Measurements from ENCODE around the gene PHEX. TPM values are rescaled to one million over a fixed set of nuclear protein-coding genes. Genes with fewer than 3 reads are reported as not detected.
A peak's percentile ranks its signal among the peaks of the same experiment; 100 is the strongest.

PHEX gene
- polyA plus RNA-seq, 2 donors: 0.09 to 0.12 TPM

GRCh38 chrX:22116605-22117546 is 84.8 kb downstream of the PHEX start:
- H3K4me1 ChIP-seq (ENCODE audit: control insufficient read depth in 2 of 2, insufficient read depth in 2 of 2, low read length in 1 of 2): no peaks in the 10 kb centered on the region
- no peak overlapping the region for H3K4me3 ChIP-seq (ENCODE audit: low read depth in 1 of 2, low read length in 2 of 2)
- no peak overlapping the region for H3K27ac ChIP-seq (ENCODE audit: low read depth in 2 of 2, low read length in 1 of 2)
- H3K9me3 ChIP-seq (ENCODE audit: control insufficient read depth in 2 of 2, insufficient read depth in 1 of 2, low read depth in 1 of 2, low read length in 1 of 2): no peaks in the 10 kb centered on the region
- 62 to 89% methylated on average over 7 of the region's 7 CpGs for WGBS, 2 donors
- peaks cover 0 to 3% of the 10 kb centered on the region in 2 donors for H3K27me3 ChIP-seq (ENCODE audit: control insufficient read depth in 1 of 2, insufficient read depth in 2 of 2, low read length in 2 of 2)
- H3K36me3 ChIP-seq (ENCODE audit: control insufficient read depth in 2 of 2, insufficient read depth in 2 of 2, low read length in 1 of 2): no peaks in the 10 kb centered on the region

- H3K4me3 ChIP-seq (ENCODE audit: low read depth in 1 of 2, low read length in 2 of 2): no peak overlapping the region
- no peaks in the 10 kb centered on the region for H3K36me3 ChIP-seq (ENCODE audit: control insufficient read depth in 2 of 2, insufficient read depth in 2 of 2, low read length in 1 of 2)
- peaks cover 0 to 3% of the 10 kb centered on the region in 2 donors for H3K27me3 ChIP-seq (ENCODE audit: control insufficient read depth in 1 of 2, insufficient read depth in 2 of 2, low read length in 2 of 2)
- H3K9me3 ChIP-seq (ENCODE audit: control insufficient read depth in 2 of 2, insufficient read depth in 1 of 2, low read depth in 1 of 2, low read length in 1 of 2): no peaks in the 10 kb centered on the region
- WGBS, 2 donors: 22 to 40% methylated on average over 2 of the region's 2 CpGs
- H3K27ac ChIP-seq (ENCODE audit: low read depth in 2 of 2, low read length in 1 of 2): no peak overlapping the region
- no peaks in the 10 kb centered on the region for H3K4me1 ChIP-seq (ENCODE audit: control insufficient read depth in 2 of 2, insufficient read depth in 2 of 2, low read length in 1 of 2)
Observed at GRCh38 chrX:22117633-22118032, 85.5 kb downstream of the PHEX start.

- Histone ChIP-seq H3K4me1 (ENCODE audit: control insufficient read depth in 2 of 2, insufficient read depth in 2 of 2, low read length in 1 of 2) (no peaks in the 10 kb centered on the region), H3K4me3 (ENCODE audit: low read depth in 1 of 2, low read length in 2 of 2) (no peak overlapping the region), H3K27ac (ENCODE audit: low read depth in 2 of 2, low read length in 1 of 2) (no peak overlapping the region), H3K27me3 (ENCODE audit: control insufficient read depth in 1 of 2, insufficient read depth in 2 of 2, low read length in 2 of 2) (peaks cover 0 to 3% of the 10 kb centered on the region in 2 donors), H3K9me3 (ENCODE audit: control insufficient read depth in 2 of 2, insufficient read depth in 1 of 2, low read depth in 1 of 2, low read length in 1 of 2) (no peaks in the 10 kb centered on the region), H3K36me3 (ENCODE audit: control insufficient read depth in 2 of 2, insufficient read depth in 2 of 2, low read length in 1 of 2) (no peaks in the 10 kb centered on the region)
- WGBS, 2 donors: 58% methylated on average over 10 of the region's 10 CpGs
Observed at GRCh38 chrX:22118161-22118830, 86.2 kb downstream of the PHEX start.

DNA sequence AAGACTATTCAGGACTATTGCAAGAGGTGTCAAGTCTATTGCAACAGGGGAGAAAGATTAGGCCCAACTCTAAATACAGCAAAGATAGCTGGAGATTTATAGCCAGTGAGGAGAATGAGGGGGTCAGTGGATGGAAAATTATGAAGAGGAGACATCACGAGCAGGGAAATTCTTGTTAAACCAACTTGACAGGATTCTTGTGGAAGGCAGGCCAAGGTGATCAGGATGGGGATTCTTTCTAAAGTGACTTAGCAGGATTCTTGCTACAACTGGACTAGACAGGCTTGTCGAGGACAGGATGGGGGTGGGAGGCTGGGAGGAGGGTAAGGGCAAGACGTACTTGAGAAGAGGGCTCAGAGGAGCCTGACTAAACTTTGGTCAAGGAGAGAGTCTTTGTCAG is 89.0 kb downstream of the PHEX start:
- Histone ChIP-seq H3K27me3 (ENCODE audit: control insufficient read depth in 1 of 2, insufficient read depth in 2 of 2, low read length in 2 of 2) (no peaks in the 10 kb centered on the region), H3K36me3 (ENCODE audit: control insufficient read depth in 2 of 2, insufficient read depth in 2 of 2, low read length in 1 of 2) (no peaks in the 10 kb centered on the region), H3K4me1 (ENCODE audit: control insufficient read depth in 2 of 2, insufficient read depth in 2 of 2, low read length in 1 of 2) (no peaks in the 10 kb centered on the region), H3K4me3 (ENCODE audit: low read depth in 1 of 2, low read length in 2 of 2) (no peak overlapping the region), H3K9me3 (ENCODE audit: control insufficient read depth in 2 of 2, insufficient read depth in 1 of 2, low read depth in 1 of 2, low read length in 1 of 2) (no peaks in the 10 kb centered on the region), H3K27ac (ENCODE audit: low read depth in 2 of 2, low read length in 1 of 2) (no peak overlapping the region)
- 58 to 71% methylated on average over 3 of the region's 3 CpGs for WGBS, 2 donors

DNA sequence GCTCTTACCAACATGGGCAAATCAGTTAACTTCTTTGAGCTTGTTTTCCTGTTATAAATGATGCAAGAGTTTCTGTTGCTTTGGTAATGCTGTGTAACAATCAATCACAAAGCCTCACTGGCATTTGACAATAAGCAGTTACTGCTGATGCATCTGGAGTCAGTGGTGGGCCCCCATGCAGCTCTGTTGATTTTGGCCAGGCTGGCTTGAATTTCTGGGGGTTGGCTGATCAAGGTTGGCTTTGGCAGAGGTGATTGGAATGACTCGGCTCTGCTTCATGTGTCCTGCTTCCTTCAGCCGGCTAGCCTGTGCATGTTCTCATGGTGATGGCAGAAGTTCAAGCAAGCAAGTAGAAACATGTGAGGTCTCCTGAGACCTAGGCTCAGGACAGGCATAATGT is 90.4 kb downstream of the PHEX start:
- Histone ChIP-seq H3K36me3 (ENCODE audit: control insufficient read depth in 2 of 2, insufficient read depth in 2 of 2, low read length in 1 of 2) (no peaks in the 10 kb centered on the region), H3K9me3 (ENCODE audit: control insufficient read depth in 2 of 2, insufficient read depth in 1 of 2, low read depth in 1 of 2, low read length in 1 of 2) (no peaks in the 10 kb centered on the region), H3K4me3 (ENCODE audit: low read depth in 1 of 2, low read length in 2 of 2) (no peak overlapping the region), H3K27ac (ENCODE audit: low read depth in 2 of 2, low read length in 1 of 2) (no peak overlapping the region), H3K27me3 (ENCODE audit: control insufficient read depth in 1 of 2, insufficient read depth in 2 of 2, low read length in 2 of 2) (no peaks in the 10 kb centered on the region), H3K4me1 (ENCODE audit: control insufficient read depth in 2 of 2, insufficient read depth in 2 of 2, low read length in 1 of 2) (no peaks in the 10 kb centered on the region)
- 35 to 52% methylated on average over 2 of the region's 2 CpGs for WGBS, 2 donors

DNA sequence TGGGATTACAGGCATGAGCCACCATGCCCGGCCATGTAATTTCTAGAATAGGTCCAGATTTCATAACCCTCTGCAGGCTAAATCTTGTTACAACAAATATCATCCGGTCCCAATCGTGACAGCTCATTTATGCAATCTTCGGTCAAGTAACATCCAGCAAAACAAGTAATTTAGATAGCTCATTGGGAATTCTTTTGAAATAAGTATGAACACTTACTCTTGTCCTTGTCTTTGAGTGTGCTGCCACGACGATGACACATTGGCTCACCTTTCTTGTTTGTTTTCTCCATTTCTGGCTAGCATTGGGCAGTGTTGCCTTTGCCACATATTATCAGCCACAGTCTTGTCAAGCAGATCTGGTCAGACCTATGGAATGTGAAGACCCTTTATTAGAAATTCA is 92.0 kb downstream of the PHEX start:
- Histone ChIP-seq H3K9me3 (ENCODE audit: control insufficient read depth in 2 of 2, insufficient read depth in 1 of 2, low read depth in 1 of 2, low read length in 1 of 2) (no peaks in the 10 kb centered on the region), H3K4me3 (ENCODE audit: low read depth in 1 of 2, low read length in 2 of 2) (no peak overlapping the region), H3K27me3 (ENCODE audit: control insufficient read depth in 1 of 2, insufficient read depth in 2 of 2, low read length in 2 of 2) (no peaks in the 10 kb centered on the region), H3K27ac (ENCODE audit: low read depth in 2 of 2, low read length in 1 of 2) (peak overlapping the region in 1 of 2 donors; percentile 39), H3K4me1 (ENCODE audit: control insufficient read depth in 2 of 2, insufficient read depth in 2 of 2, low read length in 1 of 2) (no peaks in the 10 kb centered on the region), H3K36me3 (ENCODE audit: control insufficient read depth in 2 of 2, insufficient read depth in 2 of 2, low read length in 1 of 2) (no peaks in the 10 kb centered on the region)
- 47 to 74% methylated on average over 6 of the region's 6 CpGs for WGBS, 2 donors

DNA sequence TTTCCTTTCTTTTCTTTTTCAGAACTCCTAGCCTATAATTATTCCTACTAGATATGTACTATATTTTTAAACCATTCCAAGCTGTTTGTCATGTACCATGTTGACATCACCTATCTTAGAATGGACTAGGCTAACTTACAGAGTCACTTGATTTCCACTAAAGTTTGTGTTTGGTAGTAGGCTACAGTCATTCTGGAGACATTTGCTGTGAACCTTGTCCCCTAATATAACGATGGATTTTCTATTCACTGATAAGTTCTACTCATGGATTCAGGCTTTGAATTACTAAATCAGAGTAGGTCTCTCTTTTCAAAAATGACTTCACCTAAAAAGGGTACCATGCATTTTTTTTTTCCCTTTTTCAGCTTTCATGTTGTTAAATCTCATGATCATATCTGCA is 93.4 kb downstream of the PHEX start:
- H3K9me3 ChIP-seq (ENCODE audit: control insufficient read depth in 2 of 2, insufficient read depth in 1 of 2, low read depth in 1 of 2, low read length in 1 of 2): no peaks in the 10 kb centered on the region
- no peaks in the 10 kb centered on the region for H3K4me1 ChIP-seq (ENCODE audit: control insufficient read depth in 2 of 2, insufficient read depth in 2 of 2, low read length in 1 of 2)
- H3K4me3 ChIP-seq (ENCODE audit: low read depth in 1 of 2, low read length in 2 of 2): no peak overlapping the region
- H3K27me3 ChIP-seq (ENCODE audit: control insufficient read depth in 1 of 2, insufficient read depth in 2 of 2, low read length in 2 of 2): no peaks in the 10 kb centered on the region
- H3K36me3 ChIP-seq (ENCODE audit: control insufficient read depth in 2 of 2, insufficient read depth in 2 of 2, low read length in 1 of 2): no peaks in the 10 kb centered on the region
- 58 to 94% methylated on average over 1 of the region's 1 CpG for WGBS, 2 donors
- H3K27ac ChIP-seq (ENCODE audit: low read depth in 2 of 2, low read length in 1 of 2): no peak overlapping the region

GRCh38 chrX:22126327-22126726 is 94.2 kb downstream of the PHEX start:
- WGBS, 2 donors: 18 to 56% methylated on average over 1 of the region's 1 CpG
- Histone ChIP-seq H3K4me3 (ENCODE audit: low read depth in 1 of 2, low read length in 2 of 2) (no peak overlapping the region), H3K9me3 (ENCODE audit: control insufficient read depth in 2 of 2, insufficient read depth in 1 of 2, low read depth in 1 of 2, low read length in 1 of 2) (no peaks in the 10 kb centered on the region), H3K36me3 (ENCODE audit: control insufficient read depth in 2 of 2, insufficient read depth in 2 of 2, low read length in 1 of 2) (no peaks in the 10 kb centered on the region), H3K4me1 (ENCODE audit: control insufficient read depth in 2 of 2, insufficient read depth in 2 of 2, low read length in 1 of 2) (no peaks in the 10 kb centered on the region), H3K27me3 (ENCODE audit: control insufficient read depth in 1 of 2, insufficient read depth in 2 of 2, low read length in 2 of 2) (no peaks in the 10 kb centered on the region), H3K27ac (ENCODE audit: low read depth in 2 of 2, low read length in 1 of 2) (no peak overlapping the region)

DNA sequence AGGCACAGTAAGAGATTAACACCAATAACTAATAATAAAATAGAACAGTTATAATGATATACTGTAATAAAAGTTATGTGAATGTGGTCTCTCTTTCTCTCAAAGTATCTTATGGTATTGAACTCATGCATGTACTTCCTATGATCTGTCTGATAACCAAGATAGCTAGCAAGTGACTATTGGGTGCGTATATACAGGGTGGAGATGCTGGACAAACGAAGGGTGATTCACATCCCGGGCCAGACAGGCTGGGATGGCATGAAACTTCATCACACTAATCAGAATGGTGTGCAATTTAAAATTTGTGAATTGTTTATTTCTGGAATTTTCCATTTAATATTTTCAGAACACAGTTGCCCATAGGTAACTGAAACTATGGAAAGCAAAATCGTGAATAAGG is 96.8 kb downstream of the PHEX start:
- Histone ChIP-seq H3K36me3 (ENCODE audit: control insufficient read depth in 2 of 2, insufficient read depth in 2 of 2, low read length in 1 of 2) (no peaks in the 10 kb centered on the region), H3K27me3 (ENCODE audit: control insufficient read depth in 1 of 2, insufficient read depth in 2 of 2, low read length in 2 of 2) (peaks cover 0 to 4% of the 10 kb centered on the region in 2 donors), H3K9me3 (ENCODE audit: control insufficient read depth in 2 of 2, insufficient read depth in 1 of 2, low read depth in 1 of 2, low read length in 1 of 2) (no peaks in the 10 kb centered on the region), H3K4me1 (ENCODE audit: control insufficient read depth in 2 of 2, insufficient read depth in 2 of 2, low read length in 1 of 2) (no peaks in the 10 kb centered on the region), H3K4me3 (ENCODE audit: low read depth in 1 of 2, low read length in 2 of 2) (no peak overlapping the region), H3K27ac (ENCODE audit: low read depth in 2 of 2, low read length in 1 of 2) (no peak overlapping the region)
- 77 to 78% methylated on average over 4 of the region's 4 CpGs for WGBS, 2 donors
